GM12864 (cell line): ENCODE measurements around the gene AMY1C.
"Not testable (repeated sequence)": the region's sequence is repeated elsewhere in the genome, so short reads cannot be mapped to it uniquely, and the experiment has no call there.

ENCODE experiments used
- DNase-seq: peaks from one replicate; pipeline ENCODE4 v3.0.0-alpha.2; 2011; ENCODE audit warnings: low read depth
- H3K4me3 ChIP-seq: 2 replicates; pipeline ENCODE4 v1.5.1; 2011; ENCODE audit warnings: mild to moderate bottlenecking, low read depth, low read length, control low read depth
- TF ChIP-seq, protein P1 (sequence below): IDR thresholded peaks from 2 replicates; pipeline ENCODE4 v1.5.1; 2011; ENCODE audit warnings: low read depth, mild to moderate bottlenecking, moderate library complexity, low read length, control low read depth, inconsistent platforms; ENCODE audit errors: missing control alignments

AMY1C gene

DNA sequence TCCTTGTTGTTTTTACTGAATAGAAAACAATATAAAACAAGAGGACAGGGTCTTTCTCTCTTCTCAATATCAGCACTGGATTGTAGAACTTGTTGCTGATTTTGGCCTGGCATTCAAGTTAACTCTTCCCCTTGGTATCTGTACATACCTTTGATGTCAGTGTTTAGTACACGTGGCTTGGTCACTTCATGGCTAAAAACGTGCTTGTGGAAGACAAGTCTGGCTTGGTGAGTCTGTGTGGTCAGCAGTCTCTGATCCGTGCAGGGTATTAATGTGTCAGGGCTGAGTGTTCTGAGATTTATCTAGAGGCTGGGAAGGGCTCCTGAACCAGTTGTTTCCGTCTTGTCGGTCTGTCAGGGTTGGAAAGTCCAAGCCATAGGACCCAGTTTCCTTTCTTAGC, at the start of gene AMY1C:
Gene AMY1C, plus strand, starts transcription at position 301 of the 400 bp plus-strand sequence. CDS start 572 bp downstream, outside the sequence.
- H3K4me3 ChIP-seq, DNase-seq: not testable (repeated sequence)

GRCh38 chr1:103700669-103701068, 49.0 kb upstream of the AMY1C start:
- DNase-seq, H3K4me3 ChIP-seq: not testable (repeated sequence)

DNA sequence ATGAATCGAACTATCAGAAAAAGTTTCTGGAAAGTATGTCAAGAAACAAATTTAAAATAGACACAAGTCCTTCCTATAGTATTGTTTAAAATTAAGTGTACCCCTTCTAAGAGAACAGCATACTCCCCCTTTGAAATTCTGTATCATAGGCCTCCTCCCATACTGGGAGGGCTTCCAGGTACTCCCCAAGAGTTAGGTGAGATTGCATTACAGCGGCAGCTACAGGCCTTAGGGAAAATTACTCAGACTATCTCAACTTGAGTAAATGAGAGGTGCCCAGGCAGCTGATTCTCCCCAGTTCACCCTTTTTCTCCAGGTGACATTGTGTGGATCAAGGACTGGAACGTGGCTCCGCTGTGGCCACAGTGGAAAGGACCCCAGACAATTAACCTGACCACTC, 48.4 kb upstream of the AMY1C start:
- DNase-seq, H3K4me3 ChIP-seq: not testable (repeated sequence)

- H3K4me3 ChIP-seq, DNase-seq: not testable (repeated sequence)
Observed at GRCh38 chr1:103707670-103708069, 42.0 kb upstream of the AMY1C start.

GRCh38 chr1:103710381-103710780, 39.3 kb upstream of the AMY1C start:
- DNase-seq: not testable (repeated sequence)

GRCh38 chr1:103717404-103717803, 32.3 kb upstream of the AMY1C start:
- DNase-seq, H3K4me3 ChIP-seq: not testable (repeated sequence)

More at GRCh38 chr1:103710381-103710780, 39.3 kb upstream of the AMY1C start:
- not testable (repeated sequence) for H3K4me3 ChIP-seq

- DNase-seq, H3K4me3 ChIP-seq: not testable (repeated sequence)
Observed at GRCh38 chr1:103721473-103721872, 28.2 kb upstream of the AMY1C start.

- DNase-seq, H3K4me3 ChIP-seq: not testable (repeated sequence)
Observed at GRCh38 chr1:103735334-103735733, 14.4 kb upstream of the AMY1C start.

DNA sequence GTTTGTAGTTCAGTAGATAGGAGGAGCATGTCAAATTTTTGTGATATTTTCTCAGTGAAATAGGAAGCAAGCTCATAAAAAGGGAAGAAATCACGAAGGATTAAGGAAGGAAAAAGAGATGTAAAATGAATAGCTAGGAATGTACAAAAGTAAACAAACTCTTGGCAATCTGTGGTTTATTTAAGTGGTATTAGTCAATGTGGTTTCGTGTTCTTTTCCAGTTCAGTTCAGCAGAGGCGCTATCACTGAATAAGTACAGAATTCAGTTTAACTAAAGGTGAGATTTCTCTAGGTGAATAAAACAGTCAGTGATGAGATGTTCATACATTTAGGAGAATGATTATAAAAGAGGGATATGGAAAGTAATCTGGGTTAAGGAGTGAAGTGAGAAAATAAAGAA, 11.7 kb upstream of the AMY1C start:
- not testable (repeated sequence) for H3K4me3 ChIP-seq, DNase-seq

DNA sequence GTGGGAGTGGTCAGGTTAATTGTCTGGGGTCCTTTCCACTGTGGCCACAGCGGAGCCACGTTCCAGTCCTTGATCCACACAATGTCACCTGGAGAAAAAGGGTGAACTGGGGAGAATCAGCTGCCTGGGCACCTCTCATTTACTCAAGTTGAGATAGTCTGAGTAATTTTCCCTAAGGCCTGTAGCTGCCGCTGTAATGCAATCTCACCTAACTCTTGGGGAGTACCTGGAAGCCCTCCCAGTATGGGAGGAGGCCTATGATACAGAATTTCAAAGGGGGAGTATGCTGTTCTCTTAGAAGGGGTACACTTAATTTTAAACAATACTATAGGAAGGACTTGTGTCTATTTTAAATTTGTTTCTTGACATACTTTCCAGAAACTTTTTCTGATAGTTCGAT, 5.2 kb upstream of the AMY1C start:
- not testable (repeated sequence) for H3K4me3 ChIP-seq, DNase-seq

DNA sequence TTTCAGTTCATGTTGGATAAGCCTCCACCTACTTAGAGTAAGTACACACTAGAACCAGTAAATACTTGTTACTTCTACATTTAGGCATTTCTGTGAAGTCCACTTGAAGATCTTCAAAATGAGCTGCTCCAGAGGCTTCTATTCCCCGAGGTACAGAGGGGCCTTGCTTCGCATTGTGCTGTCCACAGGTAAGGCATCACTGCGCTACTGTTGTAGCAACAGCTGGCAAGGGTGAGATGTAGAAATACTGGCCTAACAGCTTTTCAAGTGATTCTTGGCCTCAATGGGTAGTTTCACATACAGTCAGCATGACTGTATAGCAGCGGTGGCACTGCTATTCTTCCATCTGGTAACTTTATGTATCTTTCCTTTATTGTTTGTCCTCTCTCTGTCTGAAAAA, 4.7 kb upstream of the AMY1C start:
- not testable (repeated sequence) for DNase-seq

GRCh38 chr1:103748273-103748672, 1.4 kb upstream of the AMY1C start:
- not testable (repeated sequence) for DNase-seq, H3K4me3 ChIP-seq

More for the DNA sequence above, 4.7 kb upstream of the AMY1C start:
- not testable (repeated sequence) for H3K4me3 ChIP-seq

GRCh38 chr1:103761896-103762295, 12.2 kb downstream of the AMY1C start:
- TF ChIP-seq, protein P1, sequence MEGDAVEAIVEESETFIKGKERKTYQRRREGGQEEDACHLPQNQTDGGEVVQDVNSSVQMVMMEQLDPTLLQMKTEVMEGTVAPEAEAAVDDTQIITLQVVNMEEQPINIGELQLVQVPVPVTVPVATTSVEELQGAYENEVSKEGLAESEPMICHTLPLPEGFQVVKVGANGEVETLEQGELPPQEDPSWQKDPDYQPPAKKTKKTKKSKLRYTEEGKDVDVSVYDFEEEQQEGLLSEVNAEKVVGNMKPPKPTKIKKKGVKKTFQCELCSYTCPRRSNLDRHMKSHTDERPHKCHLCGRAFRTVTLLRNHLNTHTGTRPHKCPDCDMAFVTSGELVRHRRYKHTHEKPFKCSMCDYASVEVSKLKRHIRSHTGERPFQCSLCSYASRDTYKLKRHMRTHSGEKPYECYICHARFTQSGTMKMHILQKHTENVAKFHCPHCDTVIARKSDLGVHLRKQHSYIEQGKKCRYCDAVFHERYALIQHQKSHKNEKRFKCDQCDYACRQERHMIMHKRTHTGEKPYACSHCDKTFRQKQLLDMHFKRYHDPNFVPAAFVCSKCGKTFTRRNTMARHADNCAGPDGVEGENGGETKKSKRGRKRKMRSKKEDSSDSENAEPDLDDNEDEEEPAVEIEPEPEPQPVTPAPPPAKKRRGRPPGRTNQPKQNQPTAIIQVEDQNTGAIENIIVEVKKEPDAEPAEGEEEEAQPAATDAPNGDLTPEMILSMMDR: no peak
- no peak for DNase-seq
- no peak overlapping the region for H3K4me3 ChIP-seq

DNA sequence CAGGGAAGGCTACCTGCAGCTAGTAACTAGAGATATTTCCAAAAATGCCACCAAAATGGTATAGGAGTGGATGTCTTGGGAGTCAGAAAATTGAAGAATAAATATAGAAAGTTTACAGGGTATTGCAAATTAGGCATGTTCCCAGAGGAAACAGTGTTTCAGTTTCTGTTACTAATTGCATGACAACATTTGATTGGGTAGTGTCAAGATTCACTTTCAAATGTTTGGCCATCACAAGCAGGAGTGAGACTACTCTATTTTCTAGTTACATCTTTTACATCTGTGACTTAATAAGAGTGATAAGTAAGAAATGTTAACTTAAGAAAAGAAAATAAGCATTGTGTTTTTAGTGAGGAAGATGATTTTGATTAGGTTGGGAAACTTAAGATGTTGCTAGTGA, 30.2 kb downstream of the AMY1C start:
- DNase-seq: no peak
- H3K4me3 ChIP-seq: no peak overlapping the region
- TF ChIP-seq, protein P1: no peak
